ENCODE data around the gene MYO9A.

The MYO9A gene

GRCh38 chr15:72118017-72118978, at the start of gene MYO9A, which contains the start of gene SENP8:
Gene MYO9A, minus strand, starts transcription at chr15:72118150. Its CDS starts 71,587 bp downstream, at chr15:72046563.
Gene SENP8, plus strand, starts transcription at chr15:72118403. Its CDS starts 21,221 bp downstream, at chr15:72139624.
- Histone ChIP-seq H3K27me3 (ENCODE audit: control insufficient read depth, insufficient read depth, low read length) (no peaks in the 10 kb centered on the region), H3K4me1 (ENCODE audit: control insufficient read depth, insufficient read depth, low read length) (peaks cover 19% of the 10 kb centered on the region), H3K9ac (ENCODE audit: low read length) (peak within 1 kb of the TSS; percentile 92), H3K4me3 (ENCODE audit: low read length) (peak within 1 kb of the TSS; percentile 95), H3K36me3 (ENCODE audit: control insufficient read depth, insufficient read depth, low read length) (no peaks in the 10 kb centered on the region), H3K27ac (ENCODE audit: low read depth, low read length) (peak within 1 kb of the TSS; percentile 96)

- no peaks in the 10 kb centered on the region for H3K4me1 ChIP-seq (ENCODE audit: control insufficient read depth, insufficient read depth, low read length)
- H3K4me3 ChIP-seq (ENCODE audit: low read length): no peak overlapping the region
- H3K36me3 ChIP-seq (ENCODE audit: control insufficient read depth, insufficient read depth, low read length): no peaks in the 10 kb centered on the region
- no peaks in the 10 kb centered on the region for H3K27me3 ChIP-seq (ENCODE audit: control insufficient read depth, insufficient read depth, low read length)
- H3K27ac ChIP-seq (ENCODE audit: low read depth, low read length): no peak overlapping the region
- no peak overlapping the region for H3K9ac ChIP-seq (ENCODE audit: low read length)
Observed at GRCh38 chr15:72167445-72167844, 49.5 kb upstream of the MYO9A start.

- Histone ChIP-seq H3K27me3 (ENCODE audit: control insufficient read depth, insufficient read depth, low read length) (no peaks in the 10 kb centered on the region), H3K36me3 (ENCODE audit: control insufficient read depth, insufficient read depth, low read length) (no peaks in the 10 kb centered on the region), H3K9ac (ENCODE audit: low read length) (no peak overlapping the region), H3K4me3 (ENCODE audit: low read length) (no peak overlapping the region), H3K4me1 (ENCODE audit: control insufficient read depth, insufficient read depth, low read length) (no peaks in the 10 kb centered on the region), H3K27ac (ENCODE audit: low read depth, low read length) (no peak overlapping the region)
Observed at GRCh38 chr15:72166716-72167417, 48.9 kb upstream of the MYO9A start.

GRCh38 chr15:72163719-72164118, 45.8 kb upstream of the MYO9A start:
- H3K4me1 ChIP-seq (ENCODE audit: control insufficient read depth, insufficient read depth, low read length): no peaks in the 10 kb centered on the region
- H3K36me3 ChIP-seq (ENCODE audit: control insufficient read depth, insufficient read depth, low read length): no peaks in the 10 kb centered on the region
- H3K9ac ChIP-seq (ENCODE audit: low read length): no peak overlapping the region
- no peak overlapping the region for H3K4me3 ChIP-seq (ENCODE audit: low read length)
- H3K27me3 ChIP-seq (ENCODE audit: control insufficient read depth, insufficient read depth, low read length): no peaks in the 10 kb centered on the region
- no peak overlapping the region for H3K27ac ChIP-seq (ENCODE audit: low read depth, low read length)

GRCh38 chr15:72162569-72162968, 44.6 kb upstream of the MYO9A start:
- H3K9ac ChIP-seq (ENCODE audit: low read length): no peak overlapping the region
- no peaks in the 10 kb centered on the region for H3K4me1 ChIP-seq (ENCODE audit: control insufficient read depth, insufficient read depth, low read length)
- no peak overlapping the region for H3K27ac ChIP-seq (ENCODE audit: low read depth, low read length)
- no peak overlapping the region for H3K4me3 ChIP-seq (ENCODE audit: low read length)
- no peaks in the 10 kb centered on the region for H3K36me3 ChIP-seq (ENCODE audit: control insufficient read depth, insufficient read depth, low read length)
- H3K27me3 ChIP-seq (ENCODE audit: control insufficient read depth, insufficient read depth, low read length): no peaks in the 10 kb centered on the region

- Histone ChIP-seq H3K4me1 (ENCODE audit: control insufficient read depth, insufficient read depth, low read length) (no peaks in the 10 kb centered on the region), H3K36me3 (ENCODE audit: control insufficient read depth, insufficient read depth, low read length) (no peaks in the 10 kb centered on the region), H3K9ac (ENCODE audit: low read length) (no peak overlapping the region), H3K27me3 (ENCODE audit: control insufficient read depth, insufficient read depth, low read length) (no peaks in the 10 kb centered on the region), H3K4me3 (ENCODE audit: low read length) (no peak overlapping the region), H3K27ac (ENCODE audit: low read depth, low read length) (no peak overlapping the region)
Observed at GRCh38 chr15:72161361-72162132, 43.6 kb upstream of the MYO9A start.

- Histone ChIP-seq H3K4me1 (ENCODE audit: control insufficient read depth, insufficient read depth, low read length) (no peaks in the 10 kb centered on the region), H3K27ac (ENCODE audit: low read depth, low read length) (no peak overlapping the region), H3K9ac (ENCODE audit: low read length) (no peak overlapping the region), H3K36me3 (ENCODE audit: control insufficient read depth, insufficient read depth, low read length) (no peaks in the 10 kb centered on the region), H3K27me3 (ENCODE audit: control insufficient read depth, insufficient read depth, low read length) (no peaks in the 10 kb centered on the region), H3K4me3 (ENCODE audit: low read length) (no peak overlapping the region)
Observed at GRCh38 chr15:72160696-72161245, 42.8 kb upstream of the MYO9A start.

- H3K27ac ChIP-seq (ENCODE audit: low read depth, low read length): no peak overlapping the region
Observed at GRCh38 chr15:72156928-72157327, 39.0 kb upstream of the MYO9A start.

GRCh38 chr15:72155635-72156616, 38.0 kb upstream of the MYO9A start:
- peak overlapping the region; percentile 33 for H3K27ac ChIP-seq (ENCODE audit: low read depth, low read length)
- H3K4me1 ChIP-seq (ENCODE audit: control insufficient read depth, insufficient read depth, low read length): no peaks in the 10 kb centered on the region
- no peaks in the 10 kb centered on the region for H3K36me3 ChIP-seq (ENCODE audit: control insufficient read depth, insufficient read depth, low read length)
- no peaks in the 10 kb centered on the region for H3K27me3 ChIP-seq (ENCODE audit: control insufficient read depth, insufficient read depth, low read length)
- peak overlapping the region; percentile 28 for H3K9ac ChIP-seq (ENCODE audit: low read length)
- H3K4me3 ChIP-seq (ENCODE audit: low read length): peak overlapping the region; percentile 89

More at GRCh38 chr15:72156928-72157327, 39.0 kb upstream of the MYO9A start:
- Histone ChIP-seq H3K9ac (ENCODE audit: low read length) (no peak overlapping the region), H3K27me3 (ENCODE audit: control insufficient read depth, insufficient read depth, low read length) (no peaks in the 10 kb centered on the region), H3K36me3 (ENCODE audit: control insufficient read depth, insufficient read depth, low read length) (no peaks in the 10 kb centered on the region), H3K4me1 (ENCODE audit: control insufficient read depth, insufficient read depth, low read length) (no peaks in the 10 kb centered on the region), H3K4me3 (ENCODE audit: low read length) (no peak overlapping the region)

- peak overlapping the region; percentile 28 for H3K9ac ChIP-seq (ENCODE audit: low read length)
- H3K27ac ChIP-seq (ENCODE audit: low read depth, low read length): peak overlapping the region; percentile 33
- H3K4me1 ChIP-seq (ENCODE audit: control insufficient read depth, insufficient read depth, low read length): no peaks in the 10 kb centered on the region
- peak overlapping the region; percentile 89 for H3K4me3 ChIP-seq (ENCODE audit: low read length)
- H3K36me3 ChIP-seq (ENCODE audit: control insufficient read depth, insufficient read depth, low read length): no peaks in the 10 kb centered on the region
- no peaks in the 10 kb centered on the region for H3K27me3 ChIP-seq (ENCODE audit: control insufficient read depth, insufficient read depth, low read length)
Observed at GRCh38 chr15:72155003-72155621, 37.2 kb upstream of the MYO9A start.

- Histone ChIP-seq H3K9ac (ENCODE audit: low read length) (no peak overlapping the region), H3K36me3 (ENCODE audit: control insufficient read depth, insufficient read depth, low read length) (no peaks in the 10 kb centered on the region), H3K27me3 (ENCODE audit: control insufficient read depth, insufficient read depth, low read length) (no peaks in the 10 kb centered on the region), H3K4me1 (ENCODE audit: control insufficient read depth, insufficient read depth, low read length) (no peaks in the 10 kb centered on the region), H3K27ac (ENCODE audit: low read depth, low read length) (no peak overlapping the region), H3K4me3 (ENCODE audit: low read length) (no peak overlapping the region)
Observed at GRCh38 chr15:72154316-72154715, 36.4 kb upstream of the MYO9A start.
